Stimulated activated naive CD8-positive, alpha-beta T cell treated with anti-CD3 and anti-CD28 coated beads, Interleukin-15, amount 100 ng/mL, for 72 hours (primary cell): ENCODE measurements around the gene RYR1.
"Not testable (repeated sequence)": the region's sequence is repeated elsewhere in the genome, so short reads cannot be mapped to it uniquely, and the experiment has no call there.

ENCODE experiments used
- ATAC-seq: fragments of 150-1000 bp; cut with Tn5 transposase; 2 replicates; pipeline ENCODE4 v1.10.0; 2021; ENCODE audit warnings: mild to moderate bottlenecking, moderate library complexity
- DNase-seq, 2 donors: peaks; one replicate each; pipeline ENCODE4 v3.0.0; 2021 to 2022
- H3K27ac Mint-ChIP-seq, 2 donors: one replicate each; pipeline ENCODE4 v1.8.0; 2022; ENCODE audit warnings: mild to moderate bottlenecking in 2 of 2, mixed read lengths in 2 of 2, moderate library complexity in 2 of 2
- H3K27me3 Mint-ChIP-seq: one replicate; pipeline ENCODE4 v1.8.0; 2022; ENCODE audit warnings: mixed read lengths
- H3K4me1 Mint-ChIP-seq: one replicate; pipeline ENCODE4 v1.8.0; 2022; ENCODE audit warnings: mild to moderate bottlenecking, mixed read lengths
- H3K4me3 Mint-ChIP-seq, 2 donors: one replicate each; pipeline ENCODE4 v1.8.0; 2022; ENCODE audit warnings: mild to moderate bottlenecking in 2 of 2, mixed read lengths in 2 of 2, moderate library complexity in 1 of 2
- H3K9me3 Mint-ChIP-seq, 2 donors: one replicate each; pipeline ENCODE4 v1.8.0; 2022; ENCODE audit warnings: mixed read lengths in 2 of 2

RYR1 gene

GRCh38 chr19:38392707-38393308 is 40.7 kb upstream of the RYR1 start:
- DNase-seq (no peak), ATAC-seq (no peak)
- H3K4me1 Mint-ChIP-seq = peaks cover 36% of the 10 kb centered on the region
- no peak overlapping the region for H3K4me3 Mint-ChIP-seq
- no peaks in the 10 kb centered on the region for H3K9me3 Mint-ChIP-seq
- H3K27ac Mint-ChIP-seq = no peak overlapping the region
- H3K27me3 Mint-ChIP-seq = peaks cover 51% of the 10 kb centered on the region

DNA sequence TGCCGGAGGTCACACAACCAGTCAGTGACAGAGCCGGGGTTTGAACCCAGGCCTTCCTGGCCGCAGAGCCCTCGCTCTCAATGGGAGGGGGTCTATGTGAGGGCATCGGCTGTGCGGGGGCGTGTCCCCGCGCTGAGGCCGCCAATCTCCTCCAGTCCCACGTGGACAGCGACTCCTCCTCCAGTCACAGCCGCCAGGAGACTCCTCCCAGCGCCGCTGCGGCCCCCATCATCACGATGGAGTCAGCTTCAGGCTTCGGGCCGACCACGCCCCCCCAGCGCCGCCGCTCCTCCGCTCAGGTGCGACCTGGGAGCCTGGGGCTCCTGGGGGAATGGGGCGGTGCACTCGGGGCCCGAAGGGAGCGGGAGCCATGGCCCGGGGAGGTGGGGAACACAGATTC is 39.0 kb upstream of the RYR1 start:
- H3K4me3 Mint-ChIP-seq = peak overlapping the region; percentile 87 to 88
- ATAC-seq = peak; percentile 87
- H3K9me3 Mint-ChIP-seq = no peaks in the 10 kb centered on the region
- H3K27ac Mint-ChIP-seq = peak overlapping the region; percentile 49 to 50
- peaks cover 47% of the 10 kb centered on the region for H3K27me3 Mint-ChIP-seq
- peaks cover 30% of the 10 kb centered on the region for H3K4me1 Mint-ChIP-seq
- peak; percentile 79 to 89 for DNase-seq

GRCh38 chr19:38395381-38396114 is 37.9 kb upstream of the RYR1 start:
- ATAC-seq (peak; percentile 87), DNase-seq (peak; percentile 52 to 58)
- H3K9me3 Mint-ChIP-seq = no peaks in the 10 kb centered on the region
- H3K27me3 Mint-ChIP-seq = peaks cover 45% of the 10 kb centered on the region
- peak overlapping the region; percentile 87 to 88 for H3K4me3 Mint-ChIP-seq
- peaks cover 30% of the 10 kb centered on the region for H3K4me1 Mint-ChIP-seq
- no peak overlapping the region for H3K27ac Mint-ChIP-seq

DNA sequence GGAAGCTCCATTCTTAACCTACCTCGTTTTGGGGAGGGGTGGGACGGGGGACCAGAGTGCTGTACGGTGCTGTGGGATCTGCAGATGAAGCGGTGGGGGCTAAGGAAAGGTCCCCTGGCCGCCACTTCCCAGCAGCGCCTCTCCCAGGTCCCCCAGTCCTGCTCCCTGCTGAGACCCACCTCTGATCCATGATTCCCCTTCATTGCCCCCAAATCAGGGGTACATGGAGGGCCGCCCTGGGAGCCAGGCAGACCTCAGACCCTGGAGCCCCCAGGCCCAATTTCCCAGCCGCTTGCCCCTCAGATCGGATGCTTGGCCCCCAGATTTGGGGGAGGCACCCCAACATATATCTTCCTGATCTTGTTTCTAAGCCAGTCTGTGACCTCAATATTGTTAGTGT is 34.4 kb upstream of the RYR1 start:
- no peaks in the 10 kb centered on the region for H3K9me3 Mint-ChIP-seq
- DNase-seq (no peak), ATAC-seq (no peak)
- H3K4me1 Mint-ChIP-seq = peaks cover 44% of the 10 kb centered on the region
- H3K27me3 Mint-ChIP-seq = peaks cover 24% of the 10 kb centered on the region
- H3K27ac Mint-ChIP-seq = no peak overlapping the region
- H3K4me3 Mint-ChIP-seq = no peak overlapping the region

DNA sequence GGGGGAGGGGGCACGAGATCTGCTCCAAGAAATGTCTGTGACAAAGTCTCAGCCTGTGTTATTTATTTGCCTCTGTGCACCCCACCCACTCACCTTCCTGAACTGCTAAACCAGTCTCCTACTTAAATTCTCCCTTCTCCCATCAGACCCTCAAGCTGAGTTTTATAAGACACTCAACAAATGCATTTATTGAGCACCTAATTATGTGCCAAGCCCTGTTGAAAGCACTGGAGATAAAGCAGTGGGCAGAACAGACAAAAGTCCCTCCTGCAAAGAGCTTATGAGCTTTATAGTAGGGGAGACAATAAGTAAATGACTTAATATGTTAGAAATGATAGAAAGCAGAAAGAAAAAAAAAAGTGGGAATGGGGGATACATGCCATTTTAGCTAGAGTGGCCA is 34.0 kb upstream of the RYR1 start:
- Mint-ChIP-seq H3K27ac (peak overlapping the region in 1 of 2 donors; percentile 64), H3K9me3 (no peaks in the 10 kb centered on the region), H3K4me1 (peaks cover 45% of the 10 kb centered on the region), H3K4me3 (no peak overlapping the region), H3K27me3 (peaks cover 22% of the 10 kb centered on the region)
- DNase-seq (no peak), ATAC-seq (no peak)

GRCh38 chr19:38400361-38400760 is 33.1 kb upstream of the RYR1 start:
- H3K27me3 Mint-ChIP-seq = peaks cover 22% of the 10 kb centered on the region
- no peak overlapping the region for H3K27ac Mint-ChIP-seq
- peaks cover 47% of the 10 kb centered on the region for H3K4me1 Mint-ChIP-seq
- no peak overlapping the region for H3K4me3 Mint-ChIP-seq
- DNase-seq (no peak), ATAC-seq (no peak)
- H3K9me3 Mint-ChIP-seq = no peaks in the 10 kb centered on the region

DNA sequence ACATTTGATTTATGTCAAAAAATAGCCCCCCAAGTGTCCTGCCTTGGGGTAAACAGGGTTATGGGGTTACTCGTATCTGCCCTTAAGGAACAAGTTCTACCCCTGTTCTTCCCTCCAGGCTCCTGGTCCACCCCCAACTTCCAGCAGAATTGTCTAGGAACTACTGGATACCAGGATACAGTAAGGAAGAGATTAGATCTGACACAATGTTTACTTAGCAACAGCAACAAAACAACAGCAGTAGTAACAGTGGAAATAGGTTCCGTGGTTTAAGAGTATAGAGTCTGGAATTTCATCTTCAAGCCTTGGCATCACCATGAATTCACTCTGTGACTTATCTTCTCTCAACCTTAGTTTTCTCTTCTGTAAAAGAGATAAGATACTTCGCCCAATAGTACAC is 32.3 kb upstream of the RYR1 start:
- peaks cover 22% of the 10 kb centered on the region for H3K27me3 Mint-ChIP-seq
- DNase-seq (no peak), ATAC-seq (no peak)
- H3K4me1 Mint-ChIP-seq = peaks cover 47% of the 10 kb centered on the region
- no peak overlapping the region for H3K27ac Mint-ChIP-seq
- no peak overlapping the region for H3K4me3 Mint-ChIP-seq
- no peaks in the 10 kb centered on the region for H3K9me3 Mint-ChIP-seq

DNA sequence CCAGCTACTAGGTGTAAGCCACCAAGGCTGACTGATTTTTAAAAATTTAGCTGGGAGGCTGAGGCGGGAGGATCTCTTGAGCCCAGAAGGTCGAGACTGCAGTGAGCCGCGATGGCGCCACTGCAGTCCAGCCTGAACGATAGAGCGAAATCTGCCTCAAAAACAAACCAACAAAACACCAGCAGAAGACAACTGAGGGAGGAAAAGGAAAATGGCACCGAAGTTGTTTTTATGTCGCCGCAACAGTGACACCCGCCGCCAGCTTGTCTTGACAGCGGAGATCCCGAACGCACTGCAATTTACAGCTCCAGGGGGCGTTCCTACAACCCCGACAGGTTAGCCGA is 30.9 kb upstream of the RYR1 start:
- Mint-ChIP-seq H3K4me1 (peaks cover 37% of the 10 kb centered on the region), H3K4me3 (peak overlapping the region; percentile 76 to 99), H3K27ac (peak overlapping the region in 1 of 2 donors; percentile 71), H3K27me3 (peaks cover 22% of the 10 kb centered on the region), H3K9me3 (no peaks in the 10 kb centered on the region)
- DNase-seq (no peak), ATAC-seq (no peak)

DNA sequence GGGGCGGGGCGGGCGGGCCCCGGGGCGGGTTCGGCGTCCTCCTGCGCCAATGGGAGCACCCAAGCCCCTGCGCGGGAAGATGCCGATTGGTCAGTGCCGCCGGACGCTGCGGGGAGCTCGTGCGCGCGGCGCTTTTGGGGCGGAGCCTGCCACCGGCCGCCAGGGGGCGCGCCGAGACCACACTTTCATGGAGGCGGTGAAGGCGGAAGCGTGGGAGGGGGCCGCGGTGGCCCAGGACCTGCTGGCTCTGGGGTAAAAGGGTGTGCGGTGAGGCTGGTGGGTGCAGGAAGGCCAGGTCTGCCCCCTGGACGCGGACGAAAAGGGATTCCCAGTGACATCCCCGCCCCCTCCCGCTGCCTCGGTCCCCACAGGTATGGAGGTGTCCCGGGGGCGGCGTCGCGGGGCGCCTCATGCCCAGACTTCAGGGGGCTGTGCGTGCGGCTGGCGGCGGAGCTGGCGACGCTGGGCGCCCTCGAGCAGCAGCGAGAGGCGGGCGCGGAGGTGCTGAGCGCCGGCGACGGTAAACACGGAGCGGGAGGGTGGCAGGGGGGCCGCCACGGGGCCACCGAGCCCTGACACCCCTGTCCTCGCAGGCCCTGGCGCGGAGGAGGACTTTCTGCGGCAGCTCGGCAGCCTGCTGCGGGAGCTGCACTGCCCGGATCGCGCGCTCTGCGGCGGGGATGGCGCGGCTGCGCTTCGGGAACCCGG is 30.4 kb upstream of the RYR1 start, which contains the start of gene FAM98C:
TSS of gene FAM98C (plus strand) at position 127 of the 708 bp plus-strand sequence. CDS start at position 188, 61 bp downstream.
- Mint-ChIP-seq H3K4me1 (peaks cover 37% of the 10 kb centered on the region), H3K9me3 (no peaks in the 10 kb centered on the region)
- peak; percentile 98 for DNase-seq

DNA sequence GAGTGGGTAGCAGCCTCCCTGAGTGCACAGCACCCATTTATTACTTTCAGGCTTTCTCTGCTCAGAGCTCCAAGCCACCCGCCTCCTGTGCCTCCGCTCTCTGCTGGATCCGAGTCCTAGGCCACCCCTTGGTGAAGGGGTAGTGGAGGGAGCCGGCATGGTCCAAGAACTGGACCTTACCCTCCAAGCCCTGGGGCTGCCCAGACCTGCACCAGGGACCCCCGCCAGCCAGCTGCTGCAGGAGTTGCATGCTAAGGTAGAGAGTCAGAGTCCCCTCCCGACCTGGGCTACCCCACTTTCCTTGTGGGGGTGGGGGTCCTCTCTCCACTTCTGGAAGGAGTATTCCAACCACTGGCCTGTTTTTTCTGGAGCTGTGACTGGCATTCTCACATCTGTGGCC is 28.6 kb upstream of the RYR1 start:
- Mint-ChIP-seq H3K9me3 (no peaks in the 10 kb centered on the region), H3K27me3 (peaks cover 11% of the 10 kb centered on the region), H3K4me1 (peaks cover 37% of the 10 kb centered on the region), H3K4me3 (peak overlapping the region in 1 of 2 donors; percentile 99), H3K27ac (peak overlapping the region in 1 of 2 donors; percentile 54)
- ATAC-seq (no peak), DNase-seq (no peak)

More for the DNA sequence above, 30.4 kb upstream of the RYR1 start, which contains the start of gene FAM98C:
- ATAC-seq = peak; percentile 97
- Mint-ChIP-seq H3K27ac (peak within 1 kb of the TSS; percentile 97), H3K4me3 (peak within 1 kb of the TSS; percentile 94 to 99), H3K27me3 (peaks cover 22% of the 10 kb centered on the region)

DNA sequence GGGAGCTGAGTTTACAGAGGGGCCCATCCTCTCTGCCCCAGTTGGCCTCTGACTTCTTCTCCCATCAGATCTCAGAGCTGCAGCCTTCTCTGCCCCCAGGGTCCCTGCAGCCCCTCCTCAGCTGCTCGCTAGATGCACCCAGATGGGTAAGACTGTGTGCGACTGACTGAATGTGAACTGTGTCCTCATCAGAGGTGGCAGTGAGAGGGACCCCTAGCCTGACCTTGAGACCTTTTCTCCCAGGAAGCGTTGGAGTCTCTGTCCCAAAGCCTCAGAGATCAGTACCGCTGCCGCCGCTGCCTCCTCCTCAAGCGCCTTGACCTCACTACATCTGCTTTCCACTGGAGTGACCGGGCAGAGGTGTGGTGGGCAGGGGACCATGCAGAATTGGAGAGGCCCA is 28.2 kb upstream of the RYR1 start:
- no peak for DNase-seq
- no peak overlapping the region for H3K4me3 Mint-ChIP-seq
- H3K9me3 Mint-ChIP-seq = no peaks in the 10 kb centered on the region
- peak overlapping the region in 1 of 2 donors; percentile 67 for H3K27ac Mint-ChIP-seq
- ATAC-seq = no peak
- peaks cover 7% of the 10 kb centered on the region for H3K27me3 Mint-ChIP-seq
- peaks cover 37% of the 10 kb centered on the region for H3K4me1 Mint-ChIP-seq

DNA sequence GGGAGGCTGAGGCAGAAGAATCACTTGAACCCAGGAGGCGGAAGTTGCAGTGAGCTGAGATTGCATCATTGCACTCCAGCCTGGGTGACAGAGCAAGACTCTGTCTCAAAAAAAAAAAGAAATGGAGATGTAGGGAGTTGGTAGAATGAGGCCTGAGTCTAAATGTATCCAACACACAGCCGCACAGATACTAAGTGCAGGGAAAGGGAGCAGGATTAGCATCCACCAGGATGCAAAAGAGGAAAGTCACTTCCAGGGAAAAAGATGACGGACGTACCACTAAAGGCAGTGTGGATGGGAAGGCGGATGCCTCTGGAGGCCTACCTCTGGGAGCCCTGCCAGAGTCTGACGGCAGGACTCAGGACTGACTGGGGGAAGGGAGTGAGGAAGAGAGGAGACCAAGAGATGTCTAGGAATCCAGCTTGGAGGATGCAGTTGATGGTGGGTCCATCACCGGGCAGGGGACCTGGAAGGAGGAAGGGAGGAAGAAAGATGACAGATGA is 23.8 kb upstream of the RYR1 start:
- DNase-seq = no peak
- no peak overlapping the region for H3K27ac Mint-ChIP-seq

DNA sequence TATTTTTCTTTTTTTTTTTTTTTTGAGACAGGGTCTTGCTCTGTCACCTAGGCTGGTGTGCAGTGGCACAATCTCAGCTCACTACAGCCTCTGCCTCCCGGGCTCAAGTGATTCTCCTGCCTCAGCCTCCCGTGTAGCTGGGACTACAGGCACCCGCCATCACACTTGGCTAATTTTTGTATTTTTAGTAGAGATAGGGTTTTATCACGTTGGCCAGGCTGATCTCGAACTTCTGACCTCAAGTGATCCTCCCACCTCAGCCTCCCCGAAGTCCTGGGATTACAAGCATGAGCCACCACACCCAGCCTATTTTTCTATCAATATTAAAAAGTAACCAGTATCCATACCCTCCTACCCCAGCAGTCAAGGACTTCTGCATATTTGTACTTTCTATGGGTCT is 23.1 kb upstream of the RYR1 start:
- H3K9me3 Mint-ChIP-seq, ATAC-seq, H3K27me3 Mint-ChIP-seq: not testable (repeated sequence)

More for the DNA sequence above, 23.8 kb upstream of the RYR1 start:
- Mint-ChIP-seq H3K27me3 (no peaks in the 10 kb centered on the region), H3K4me3 (no peak overlapping the region), H3K9me3 (no peaks in the 10 kb centered on the region), H3K4me1 (peaks cover 8% of the 10 kb centered on the region)
- ATAC-seq = no peak

DNA sequence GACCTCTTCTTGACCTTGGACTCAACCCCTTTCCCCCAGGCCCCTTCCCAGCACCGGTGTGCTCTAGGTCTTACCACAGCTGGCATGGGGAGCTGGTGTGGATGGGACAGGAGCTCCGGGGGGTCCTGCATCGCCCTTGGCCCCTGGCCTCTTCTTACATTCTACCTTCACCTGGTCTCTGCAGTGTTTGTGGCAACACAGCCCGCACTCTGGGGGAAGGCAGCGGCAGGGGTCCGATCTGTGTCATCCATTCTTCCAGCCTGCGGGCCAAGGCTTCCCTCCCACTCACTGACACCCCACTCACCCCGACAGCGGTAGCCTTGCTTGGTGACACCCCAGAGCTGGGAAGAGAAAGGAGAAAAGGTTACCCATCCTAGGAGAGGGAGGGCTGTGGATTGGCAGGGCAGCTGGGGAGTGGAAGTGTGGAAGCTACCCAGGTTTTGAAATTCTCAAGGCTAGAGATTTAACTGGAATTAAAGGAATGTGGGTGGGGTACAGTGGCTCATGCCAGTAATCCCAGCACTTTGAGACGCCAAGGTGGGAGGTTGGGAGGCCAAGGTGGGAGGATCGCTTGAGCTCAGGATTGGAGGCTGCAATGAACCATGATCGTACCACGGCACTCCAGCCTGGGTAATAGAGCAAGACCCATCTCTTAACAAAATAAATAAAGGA is 22.3 kb upstream of the RYR1 start:
- H3K4me1 Mint-ChIP-seq = no peaks in the 10 kb centered on the region

More for the DNA sequence above, 23.1 kb upstream of the RYR1 start:
- not testable (repeated sequence) for DNase-seq, H3K27ac Mint-ChIP-seq, H3K4me1 Mint-ChIP-seq, H3K4me3 Mint-ChIP-seq

GRCh38 chr19:38411898-38412297 is 21.6 kb upstream of the RYR1 start:
- H3K9me3 Mint-ChIP-seq = not testable (repeated sequence)

More for the DNA sequence above, 22.3 kb upstream of the RYR1 start:
- ATAC-seq (no peak), DNase-seq (no peak)
- Mint-ChIP-seq H3K4me3 (no peak overlapping the region), H3K27ac (no peak overlapping the region), H3K9me3 (no peaks in the 10 kb centered on the region), H3K27me3 (no peaks in the 10 kb centered on the region)

More at GRCh38 chr19:38411898-38412297, 21.6 kb upstream of the RYR1 start:
- not testable (repeated sequence) for H3K27me3 Mint-ChIP-seq, H3K4me3 Mint-ChIP-seq, H3K27ac Mint-ChIP-seq, DNase-seq, H3K4me1 Mint-ChIP-seq, ATAC-seq
